Measurements from ENCODE around the gene PELI1. TPM values are rescaled to one million over a fixed set of nuclear protein-coding genes. Genes with fewer than 3 reads are reported as not detected.
A peak's percentile ranks its signal among the peaks of the same experiment; 100 is the strongest.
"Not testable (repeated sequence)": the region's sequence is repeated elsewhere in the genome, so short reads cannot be mapped to it uniquely, and the experiment has no call there.

Gene PELI1
- total and polyA plus RNA-seq, 2 of the 8 experiments (the other 6 are each of a cell fraction or from before 2014, with no cell fraction given), result 21.8 to 57.1 TPM

DNA sequence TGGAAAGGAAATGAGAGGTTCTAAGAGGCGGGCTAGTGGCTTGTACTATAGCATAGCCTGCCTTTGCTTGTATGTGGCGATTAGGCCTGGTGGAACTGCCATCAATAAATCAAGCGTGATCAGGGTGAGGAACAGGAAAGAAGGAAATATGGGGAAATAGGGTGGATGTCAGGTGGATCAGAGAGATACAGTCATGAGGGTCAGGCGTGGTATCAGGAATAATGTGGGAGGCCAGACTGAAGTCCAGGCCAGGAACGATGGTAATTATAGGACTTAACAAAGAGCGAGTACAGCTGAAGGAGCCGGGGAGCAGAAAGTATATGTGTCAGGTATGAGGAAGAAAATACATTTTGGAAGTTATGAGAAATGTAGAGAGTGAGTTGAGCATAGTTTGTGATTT is 67.4 kb downstream of the PELI1 start:
- POLR2A ChIA-PET (ENCODE audit: partially characterized antibody), result interaction anchor here (0.6 to 1.4 kb wide), 4 partner anchors 9 to 56 kb away, joined by 3 read pairs; no protein-coding TSS in a partner anchor
- H2BK5ac ChIP-seq (ENCODE audit: low read depth, low read length); H2BK12ac ChIP-seq (ENCODE audit: low read depth, low read length); H3K14ac ChIP-seq (ENCODE audit: insufficient read length); H3K56ac ChIP-seq (replicated peaks; ENCODE audit: insufficient read length, low read depth, low read length); H3K9ac ChIP-seq (replicated peaks in 1 of 4; ENCODE audit: extremely low read depth in 1 of 4, low read depth in 3 of 4, low read length in 3 of 4); H3K79me1 ChIP-seq (ENCODE audit: low read depth, low read length); FAIRE-seq; H3K4me3 ChIP-seq (ENCODE audit: extremely low read depth in 1 of 4, insufficient read depth in 2 of 4, low read depth in 3 of 4, low read length in 4 of 4); H2BK120ac ChIP-seq (replicated peaks; ENCODE audit: low read depth, low read length); H4K20me1 ChIP-seq (replicated peaks in 1 of 2; ENCODE audit: control insufficient read depth in 1 of 2, insufficient read depth in 2 of 2, low read length in 2 of 2); H3K4me2 ChIP-seq (ENCODE audit: insufficient read depth in 1 of 2, low read depth in 2 of 2, low read length in 2 of 2); H4K8ac ChIP-seq (ENCODE audit: extremely low read depth, insufficient read depth, low read length); H3K4ac ChIP-seq (replicated peaks; ENCODE audit: insufficient read length, low read depth, low read length); H3K27me3 ChIP-seq (replicated peaks in 1 of 4; ENCODE audit: control insufficient read depth in 3 of 4, extremely low read depth in 1 of 4, insufficient read depth in 3 of 4, low read length in 3 of 4); H3K23ac ChIP-seq (ENCODE audit: insufficient read length); H3K18ac ChIP-seq (ENCODE audit: extremely low read depth, low read length); H3K36me3 ChIP-seq (ENCODE audit: control insufficient read depth in 2 of 4, insufficient read depth in 4 of 4, low read length in 3 of 4); H3K27ac ChIP-seq (ENCODE audit: low read depth, low read length); H4K5ac ChIP-seq (ENCODE audit: insufficient read length, low read depth, low read length); H3K4me1 ChIP-seq (replicated peaks in 1 of 4; ENCODE audit: control insufficient read depth in 3 of 4, insufficient read depth in 4 of 4, low read length in 3 of 4); H2BK15ac ChIP-seq (ENCODE audit: low read length); DNase-seq (ENCODE audit: low read depth in 1 of 2, low spot score in 2 of 2); H2AK5ac ChIP-seq (ENCODE audit: low read depth, low read length); H2AFZ ChIP-seq (ENCODE audit: low read length); H4K91ac ChIP-seq (replicated peaks; ENCODE audit: insufficient read length, low read length); H3K23me2 ChIP-seq (ENCODE audit: low read depth, low read length); H2BK20ac ChIP-seq (ENCODE audit: low read length); H3K79me2 ChIP-seq (ENCODE audit: control insufficient read depth in 1 of 2, insufficient read depth in 2 of 2, low read length in 2 of 2); H3K9me3 ChIP-seq (ENCODE audit: insufficient read depth in 2 of 2, low read depth in 1 of 2, low read length in 1 of 2); CTCF ChIA-PET (ENCODE audit: partially characterized antibody): not testable (repeated sequence)
- 95% methylated on average over 7 of the region's 7 CpGs; no CpG with 5 or more reads in 1 of the 2 experiments for WGBS, 2 experiments (ENCODE audit: extremely low coverage in 1 of 2, insufficient coverage in 1 of 2, insufficient read length in 1 of 2, insufficient replicate concordance in 2 of 2, low coverage in 1 of 2, low lambda C conversion rate in 2 of 2, missing lambda C conversion rate in 1 of 2)

GRCh38 chr2:64074616-64075015 is 69.6 kb downstream of the PELI1 start:
- H2BK5ac ChIP-seq (ENCODE audit: low read depth, low read length), result peak overlapping the region; percentile 77; the same call in 1 of the 2 replicates
- H3K4me3 ChIP-seq (ENCODE audit: extremely low read depth in 1 of 4, insufficient read depth in 2 of 4, low read depth in 3 of 4, low read length in 4 of 4); H3K4me2 ChIP-seq (ENCODE audit: insufficient read depth in 1 of 2, low read depth in 2 of 2, low read length in 2 of 2); FAIRE-seq; H3K4me1 ChIP-seq (replicated peaks in 1 of 4; ENCODE audit: control insufficient read depth in 3 of 4, insufficient read depth in 4 of 4, low read length in 3 of 4); H4K20me1 ChIP-seq (replicated peaks in 1 of 2; ENCODE audit: control insufficient read depth in 1 of 2, insufficient read depth in 2 of 2, low read length in 2 of 2); H3K23me2 ChIP-seq (ENCODE audit: low read depth, low read length); H4K8ac ChIP-seq (ENCODE audit: extremely low read depth, insufficient read depth, low read length); H2AFZ ChIP-seq (ENCODE audit: low read length); CTCF ChIA-PET (ENCODE audit: partially characterized antibody); H3K27me3 ChIP-seq (replicated peaks in 1 of 4; ENCODE audit: control insufficient read depth in 3 of 4, extremely low read depth in 1 of 4, insufficient read depth in 3 of 4, low read length in 3 of 4); H3K79me1 ChIP-seq (ENCODE audit: low read depth, low read length); H3K23ac ChIP-seq (ENCODE audit: insufficient read length); DNase-seq (ENCODE audit: low read depth in 1 of 2, low spot score in 2 of 2); H2BK12ac ChIP-seq (ENCODE audit: low read depth, low read length); H3K9me3 ChIP-seq (ENCODE audit: insufficient read depth in 2 of 2, low read depth in 1 of 2, low read length in 1 of 2); H3K9ac ChIP-seq (replicated peaks in 1 of 4; ENCODE audit: extremely low read depth in 1 of 4, low read depth in 3 of 4, low read length in 3 of 4); H3K56ac ChIP-seq (replicated peaks; ENCODE audit: insufficient read length, low read depth, low read length); H2BK120ac ChIP-seq (replicated peaks; ENCODE audit: low read depth, low read length); H2AK5ac ChIP-seq (ENCODE audit: low read depth, low read length); H4K91ac ChIP-seq (replicated peaks; ENCODE audit: insufficient read length, low read length); H3K79me2 ChIP-seq (ENCODE audit: control insufficient read depth in 1 of 2, insufficient read depth in 2 of 2, low read length in 2 of 2); H4K5ac ChIP-seq (ENCODE audit: insufficient read length, low read depth, low read length); H3K4ac ChIP-seq (replicated peaks; ENCODE audit: insufficient read length, low read depth, low read length); H3K14ac ChIP-seq (ENCODE audit: insufficient read length); H3K18ac ChIP-seq (ENCODE audit: extremely low read depth, low read length); H3K27ac ChIP-seq (ENCODE audit: low read depth, low read length); H3K36me3 ChIP-seq (ENCODE audit: control insufficient read depth in 2 of 4, insufficient read depth in 4 of 4, low read length in 3 of 4); H2BK15ac ChIP-seq (ENCODE audit: low read length): not testable (repeated sequence)
- WGBS, 2 experiments (ENCODE audit: extremely low coverage in 1 of 2, insufficient coverage in 1 of 2, insufficient read length in 1 of 2, insufficient replicate concordance in 2 of 2, low coverage in 1 of 2, low lambda C conversion rate in 2 of 2, missing lambda C conversion rate in 1 of 2), result 62% methylated on average over 6 of the region's 6 CpGs; no CpG with 5 or more reads in 1 of the 2 experiments
- POLR2A ChIA-PET (ENCODE audit: partially characterized antibody), result interaction anchor here (0.9 to 1.4 kb wide), 3 partner anchors 10 to 188 kb away, joined by 3 to 4 read pairs (median 3); no protein-coding TSS in a partner anchor
- 0 out of 2 replicates have a peak overlapping the region, but pooled peaks have one; percentile 80 for H2BK20ac ChIP-seq (ENCODE audit: low read length)
